CD1c-positive myeloid dendritic cell (primary cell): ENCODE results near the gene EFNA5.

Source experiments
- DNase-seq: peaks from one replicate; pipeline ENCODE4 v3.0.0-alpha.2; 2016; ENCODE audit errors: extremely low spot score

The EFNA5 gene

DNA sequence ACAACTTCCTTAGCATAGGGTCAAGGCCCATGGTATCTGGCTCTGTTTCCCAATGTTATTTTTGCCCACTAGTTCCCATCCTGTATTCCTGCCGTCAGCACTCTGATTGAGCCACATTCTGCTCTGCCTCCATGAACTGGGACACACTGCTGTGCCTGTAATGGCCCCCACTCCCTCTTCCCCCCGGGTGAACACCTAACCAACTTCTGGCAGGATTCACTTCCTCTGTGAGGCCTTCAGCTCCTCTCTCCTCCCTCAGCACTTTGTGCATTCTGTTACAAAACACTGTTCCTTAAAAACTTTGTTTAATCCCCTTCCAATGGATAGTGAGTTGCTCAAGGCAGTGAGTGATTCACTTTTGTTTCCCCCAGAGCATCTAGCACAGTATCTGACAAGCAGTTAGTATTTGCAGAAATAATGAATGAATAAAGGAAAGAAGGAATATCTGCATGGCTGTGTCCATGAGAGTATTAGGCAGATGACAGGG lies 183.6 kb downstream of the EFNA5 start:
- peak; percentile 5 for DNase-seq

DNA sequence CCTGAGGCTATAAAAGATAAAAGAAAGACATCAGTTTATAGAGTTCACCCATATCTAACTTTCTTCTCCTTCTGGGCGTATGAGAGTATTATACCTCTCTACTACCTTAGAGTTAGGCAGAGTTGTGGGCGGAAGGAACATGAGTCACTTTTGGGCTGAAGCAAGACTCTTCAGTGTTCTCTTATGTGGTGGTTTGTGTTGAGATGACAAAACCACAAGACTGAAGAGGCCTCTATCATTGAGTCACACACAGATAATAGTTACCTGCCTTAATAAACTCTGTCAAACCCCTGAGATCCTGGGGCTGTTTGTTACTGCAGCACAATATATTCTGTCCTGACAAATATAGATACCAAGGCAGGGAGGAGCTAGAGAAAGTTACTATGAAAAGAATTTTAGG lies 184.2 kb downstream of the EFNA5 start:
- DNase-seq: peak; percentile 22

GRCh38 chr5:107485184-107485583 lies 185.6 kb downstream of the EFNA5 start:
- DNase-seq: no peak

GRCh38 chr5:107484281-107484680 lies 186.5 kb downstream of the EFNA5 start:
- no peak for DNase-seq

- no peak for DNase-seq
Observed at GRCh38 chr5:107483231-107484024, 187.3 kb downstream of the EFNA5 start.

DNA sequence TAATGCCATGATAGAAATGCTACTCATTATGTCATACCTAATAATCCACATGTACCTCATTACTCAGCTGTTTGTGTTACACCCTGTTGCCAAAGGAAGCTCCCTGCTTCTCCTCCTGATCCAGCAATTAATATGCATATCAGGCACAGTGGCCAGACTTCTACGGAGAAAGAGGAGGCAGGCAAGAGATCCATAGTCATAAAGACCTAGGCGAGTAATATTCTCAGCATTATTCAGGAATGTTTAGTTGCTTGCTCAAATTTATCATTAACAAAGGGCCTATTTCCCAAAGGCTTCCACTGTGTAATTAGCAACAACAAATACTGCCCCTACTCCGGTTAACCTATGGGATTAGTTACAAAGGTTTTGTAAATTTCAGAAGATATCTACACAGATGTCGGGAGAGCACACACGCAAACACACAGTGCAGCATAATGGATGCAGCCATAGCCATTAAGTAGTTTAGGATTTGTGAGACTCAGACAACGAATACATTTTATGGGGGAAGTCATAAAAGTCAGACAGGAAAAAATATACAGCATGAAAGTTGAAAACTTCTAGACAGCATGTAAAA lies 192.6 kb downstream of the EFNA5 start:
- DNase-seq: no peak

DNA sequence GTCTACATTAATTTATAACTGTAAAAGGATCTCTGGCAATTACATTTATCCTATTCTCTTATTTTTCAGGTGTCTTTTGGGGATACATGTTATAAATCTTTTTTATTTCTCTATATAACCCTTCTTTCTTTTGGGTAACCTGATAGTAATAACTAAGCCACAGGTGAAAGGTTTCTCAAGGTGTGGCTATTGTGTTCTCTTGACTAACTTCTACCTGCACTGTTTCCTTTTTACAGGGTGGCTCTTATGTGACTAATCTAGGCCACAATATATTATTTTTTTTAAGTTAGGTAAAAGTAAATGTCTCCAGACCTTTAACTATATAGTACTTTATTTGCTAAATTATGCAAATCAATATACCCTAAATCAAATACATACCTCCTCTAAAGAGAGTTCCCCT lies 193.2 kb downstream of the EFNA5 start:
- DNase-seq: no peak

DNA sequence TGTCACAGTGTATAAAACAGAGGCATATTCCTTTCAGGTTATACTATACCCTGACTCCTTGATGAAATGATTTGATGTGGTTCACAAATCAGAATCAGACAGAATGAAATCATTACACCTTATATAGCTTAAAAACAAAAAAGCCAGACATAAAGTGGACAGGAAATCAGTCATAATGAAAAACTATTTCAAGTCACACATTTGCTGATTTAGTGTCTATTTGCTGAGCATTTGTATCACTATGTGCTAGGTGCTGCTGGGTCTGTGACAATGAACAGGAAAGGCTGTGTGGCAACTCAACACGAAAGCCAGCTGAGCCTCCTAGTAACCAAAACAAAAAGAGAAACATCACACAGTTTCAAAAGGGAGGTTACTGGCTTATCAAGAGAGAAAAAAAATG lies 194.0 kb downstream of the EFNA5 start:
- DNase-seq: no peak

DNA sequence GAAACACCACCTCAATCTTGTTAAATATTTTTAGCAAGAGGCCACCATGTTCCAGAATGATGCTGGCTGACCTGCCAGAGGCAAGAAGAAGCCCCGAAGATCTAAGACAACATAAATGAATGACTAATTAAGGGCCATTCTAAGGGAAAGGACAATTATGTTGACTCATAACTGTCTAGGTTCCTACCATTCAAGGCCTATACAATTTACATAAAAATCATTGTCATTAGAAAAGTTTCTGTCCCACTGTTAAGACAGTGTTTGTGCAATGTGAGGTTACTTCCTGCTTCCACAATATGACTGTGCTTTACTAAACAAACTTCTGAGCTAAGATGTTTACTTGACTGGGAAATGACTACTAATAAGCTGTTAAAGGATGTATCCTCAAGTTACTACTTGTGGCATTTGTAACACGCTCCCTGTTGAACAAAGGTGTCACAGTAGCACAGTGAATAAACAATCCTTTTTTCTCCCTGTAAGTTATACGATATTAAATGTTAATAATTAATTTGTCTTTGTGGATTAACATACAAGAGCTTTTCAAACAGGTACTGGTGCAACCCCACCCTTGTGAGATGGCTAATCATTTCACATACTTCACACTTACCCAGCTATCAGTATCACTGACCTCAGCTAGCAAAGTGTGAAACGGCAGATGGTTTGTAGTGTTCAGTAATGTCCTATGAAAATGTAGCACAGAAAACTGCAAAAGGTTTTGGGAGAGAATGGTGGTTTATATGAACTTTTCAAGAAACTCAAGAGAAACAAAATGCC lies 195.8 kb downstream of the EFNA5 start:
- DNase-seq: peak; percentile 9

DNA sequence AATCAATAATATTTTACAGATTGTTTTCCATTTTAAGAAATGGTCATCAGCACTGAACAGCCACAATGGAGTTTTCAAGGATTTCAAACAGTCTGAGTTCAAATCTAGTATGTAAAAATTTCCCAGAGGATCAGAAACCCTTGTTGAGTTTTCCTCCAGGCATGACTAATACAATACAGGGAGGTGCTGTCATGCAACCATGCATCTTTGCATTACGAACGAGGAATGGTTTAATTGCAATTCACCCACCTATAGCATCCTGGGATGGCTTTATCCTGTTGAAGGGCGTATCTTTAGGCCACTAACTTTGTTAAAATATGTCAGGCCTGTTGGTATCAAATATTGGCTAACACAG lies 196.4 kb downstream of the EFNA5 start:
- DNase-seq: no peak

DNA sequence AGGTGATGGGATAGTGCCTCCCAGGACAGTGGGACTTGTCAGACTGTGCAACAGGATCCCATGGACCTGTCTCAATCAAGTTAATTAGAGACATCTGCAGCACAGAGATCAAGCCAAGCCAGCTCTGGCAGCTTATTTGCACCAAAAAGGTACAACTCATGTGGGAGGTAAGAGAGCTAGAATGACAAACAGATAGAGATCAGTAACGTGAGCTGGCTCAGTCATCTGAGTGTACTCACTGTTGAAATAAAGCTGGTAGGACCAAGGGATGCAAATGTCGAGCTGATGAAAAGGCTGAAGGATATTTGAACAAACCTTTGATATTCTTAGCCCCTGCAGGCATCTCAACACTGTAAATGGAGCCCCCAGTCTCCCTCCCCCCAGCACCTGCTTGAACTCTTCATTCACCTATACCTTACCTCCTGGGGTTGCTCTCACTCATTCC lies 198.1 kb downstream of the EFNA5 start:
- DNase-seq: no peak

GRCh38 chr5:107470295-107470582 lies 200.5 kb downstream of the EFNA5 start:
- DNase-seq: no peak

GRCh38 chr5:107469485-107470294 lies 201.0 kb downstream of the EFNA5 start:
- DNase-seq: peak; percentile 47

DNA sequence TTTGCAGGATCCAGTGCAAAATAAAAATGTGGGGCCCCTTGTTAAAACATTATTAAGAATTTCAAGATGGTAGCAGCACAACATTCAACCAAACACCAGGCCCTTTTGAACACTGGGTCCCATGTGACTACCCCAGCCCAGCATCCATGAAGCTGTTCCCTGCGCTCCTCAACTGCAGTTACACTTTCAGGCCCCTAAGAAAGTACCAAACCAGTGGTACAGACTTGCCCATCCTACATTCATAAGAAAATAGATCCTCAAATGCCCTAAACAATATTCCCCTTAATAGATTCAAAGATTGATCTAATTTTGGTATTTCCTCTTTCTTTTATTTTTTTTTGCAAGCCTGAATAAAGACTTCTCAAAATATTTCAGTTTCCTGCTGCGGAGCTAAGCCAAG lies 201.7 kb downstream of the EFNA5 start:
- no peak for DNase-seq

- no peak for DNase-seq
Observed at GRCh38 chr5:107468276-107468675, 202.5 kb downstream of the EFNA5 start.

DNA sequence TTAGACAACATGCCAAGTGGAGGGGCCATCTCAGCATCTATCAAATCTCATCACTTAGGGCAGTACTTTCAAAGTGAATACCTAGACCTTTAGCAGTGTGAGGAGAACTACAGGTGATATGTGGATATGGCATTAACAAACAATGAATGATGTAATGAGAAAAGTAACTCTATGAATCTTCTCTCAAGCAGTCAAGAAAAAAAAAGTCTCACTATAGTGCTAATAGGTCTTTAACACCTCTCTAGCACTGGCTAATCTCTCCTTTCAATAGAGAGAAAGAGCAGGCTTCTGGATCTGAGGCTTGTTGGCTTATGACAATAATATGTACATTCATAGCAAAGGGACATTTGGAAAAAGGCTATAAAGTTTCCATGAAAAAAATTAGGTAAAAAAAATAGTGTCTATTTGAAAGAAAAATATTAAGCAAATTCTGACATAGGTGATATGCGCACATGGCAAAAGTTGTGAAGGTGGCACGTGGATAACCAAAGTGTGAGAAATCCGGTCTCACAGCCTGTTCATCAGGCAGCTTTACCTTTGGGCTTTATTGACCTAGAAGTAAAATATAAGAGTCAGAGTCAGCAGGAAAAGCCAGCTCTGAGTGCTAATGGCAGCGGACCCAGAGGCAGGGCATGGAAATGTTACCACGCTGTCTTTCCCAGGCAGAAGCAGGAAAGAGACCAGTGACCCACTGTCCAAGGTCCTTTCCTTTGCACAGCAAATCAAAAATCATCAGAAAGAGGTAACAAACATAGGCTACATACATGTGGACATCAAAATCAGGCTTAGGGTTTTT lies 203.4 kb downstream of the EFNA5 start:
- DNase-seq: no peak

GRCh38 chr5:107466233-107466769 lies 204.4 kb downstream of the EFNA5 start:
- no peak for DNase-seq

- DNase-seq: no peak
Observed at GRCh38 chr5:107464876-107465275, 205.9 kb downstream of the EFNA5 start.

- no peak for DNase-seq
Observed at GRCh38 chr5:107464416-107464815, 206.3 kb downstream of the EFNA5 start.

DNA sequence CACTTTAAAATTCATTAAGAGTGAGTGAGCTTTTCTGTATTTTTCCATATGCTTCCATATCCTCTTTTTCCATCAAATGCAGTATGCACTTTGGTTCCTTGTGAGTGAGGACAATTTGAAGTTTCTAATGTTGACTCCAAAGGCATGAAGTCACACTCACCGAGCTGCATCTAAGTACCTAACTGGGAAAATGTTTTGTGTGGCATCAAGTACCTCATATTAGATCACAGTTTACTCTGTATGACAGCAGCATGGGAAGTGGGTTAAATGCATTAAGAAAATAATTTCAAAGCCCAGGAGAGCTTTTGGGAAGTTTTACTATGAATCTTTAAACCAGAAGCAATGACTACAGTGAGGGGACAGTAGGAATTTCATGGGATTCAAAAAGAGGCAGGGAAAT lies 207.0 kb downstream of the EFNA5 start:
- DNase-seq: no peak

DNA sequence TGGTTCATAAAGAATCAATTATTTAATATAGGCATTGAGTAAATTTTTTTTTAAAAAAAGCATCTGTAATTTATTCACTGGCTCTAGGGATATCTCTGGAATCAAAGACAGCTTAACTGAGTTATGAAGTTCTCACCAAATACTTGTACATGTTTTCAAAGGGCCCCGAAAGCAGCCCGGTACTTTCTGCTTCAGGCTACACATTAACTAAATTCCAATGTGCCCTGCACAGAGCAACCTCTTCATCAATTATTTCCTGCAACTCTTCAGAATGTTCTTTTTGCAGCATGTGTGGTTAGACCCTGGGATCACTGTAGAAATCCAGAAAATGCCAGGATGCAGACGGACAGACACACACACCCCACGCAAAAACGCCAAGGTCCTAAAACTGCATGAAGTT lies 209.0 kb downstream of the EFNA5 start:
- no peak for DNase-seq
